ENCODE results near the gene CLCN4.

CLCN4 gene

DNA sequence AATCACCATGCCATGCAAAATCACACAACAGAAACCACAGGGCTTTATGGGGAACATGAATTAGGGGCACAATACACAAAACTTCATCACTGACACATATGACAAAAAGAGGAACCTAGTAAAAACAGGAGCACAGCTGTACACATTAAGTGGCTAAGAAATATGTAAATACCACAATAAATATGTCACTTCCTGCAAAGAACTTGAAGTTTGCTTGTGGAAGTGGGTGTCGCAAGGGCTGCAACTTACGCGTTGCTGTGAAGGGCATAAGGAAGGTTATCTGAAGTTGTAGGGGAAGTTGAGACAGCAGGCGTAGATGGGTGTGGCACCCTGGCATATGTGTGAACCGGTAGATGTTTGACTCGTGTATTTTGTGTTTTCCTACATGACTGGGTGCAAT lies 42.4 kb downstream of the CLCN4 start:
- no peak for DNase-seq

- DNase-seq: no peak
These were observed 46.8 kb downstream of the CLCN4 start for GRCh38 chrX:10203617-10204016.

DNA sequence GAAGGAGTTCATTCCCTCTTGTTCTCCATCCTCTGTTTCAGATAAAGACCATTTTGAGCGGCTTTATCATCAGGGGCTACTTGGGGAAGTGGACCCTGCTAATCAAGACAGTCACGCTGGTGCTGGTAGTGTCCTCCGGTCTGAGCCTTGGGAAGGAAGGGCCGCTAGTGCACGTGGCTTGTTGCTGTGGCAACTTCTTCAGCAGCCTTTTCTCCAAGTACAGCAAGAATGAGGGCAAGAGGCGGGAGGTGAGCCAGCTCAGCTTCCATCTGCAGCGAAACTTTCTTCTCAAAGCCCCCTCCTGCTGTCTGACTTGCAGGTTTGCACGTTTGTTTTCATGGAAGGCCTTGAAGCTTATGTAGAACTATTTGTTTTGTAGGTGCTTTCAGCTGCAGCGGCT lies 49.5 kb downstream of the CLCN4 start:
- DNase-seq: no peak

GRCh38 chrX:10208281-10208856 lies 51.6 kb downstream of the CLCN4 start:
- no peak for DNase-seq

DNA sequence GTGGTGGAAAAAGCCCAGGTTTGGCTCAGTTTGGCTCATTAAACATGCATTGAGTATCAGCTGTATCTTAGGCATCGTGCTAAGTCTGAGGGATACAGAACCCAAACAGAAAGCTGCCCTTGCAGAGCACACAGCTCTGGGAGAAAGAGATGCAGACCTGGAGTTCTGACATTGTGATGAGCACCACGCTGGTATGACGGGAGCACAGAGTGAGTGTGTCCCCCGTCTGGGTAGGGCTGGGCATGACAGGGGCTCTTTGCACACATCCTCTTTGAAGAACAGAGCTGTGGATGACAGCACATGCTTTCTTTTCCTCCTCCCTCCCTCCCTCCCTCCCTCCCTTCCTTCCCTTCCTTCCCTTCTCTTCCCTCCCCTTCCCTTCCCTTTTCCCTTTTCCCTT lies 52.2 kb downstream of the CLCN4 start:
- no peak for DNase-seq

DNA sequence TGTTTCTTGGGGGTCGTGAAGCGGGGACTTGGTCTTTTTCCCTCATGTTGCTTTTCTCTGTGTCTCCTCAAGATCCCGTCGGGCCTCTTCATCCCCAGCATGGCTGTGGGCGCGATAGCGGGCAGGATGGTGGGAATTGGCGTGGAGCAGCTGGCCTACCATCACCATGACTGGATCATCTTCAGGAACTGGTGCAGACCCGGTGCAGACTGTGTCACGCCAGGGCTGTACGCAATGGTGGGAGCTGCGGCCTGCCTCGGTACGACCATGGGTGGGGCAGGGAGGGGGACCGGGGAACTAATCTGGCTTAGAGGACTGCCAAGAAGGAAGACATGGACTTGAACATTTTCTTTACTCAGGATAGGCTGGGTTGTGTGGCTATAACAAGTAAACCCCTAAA lies 55.6 kb downstream of the CLCN4 start:
- DNase-seq: no peak

DNA sequence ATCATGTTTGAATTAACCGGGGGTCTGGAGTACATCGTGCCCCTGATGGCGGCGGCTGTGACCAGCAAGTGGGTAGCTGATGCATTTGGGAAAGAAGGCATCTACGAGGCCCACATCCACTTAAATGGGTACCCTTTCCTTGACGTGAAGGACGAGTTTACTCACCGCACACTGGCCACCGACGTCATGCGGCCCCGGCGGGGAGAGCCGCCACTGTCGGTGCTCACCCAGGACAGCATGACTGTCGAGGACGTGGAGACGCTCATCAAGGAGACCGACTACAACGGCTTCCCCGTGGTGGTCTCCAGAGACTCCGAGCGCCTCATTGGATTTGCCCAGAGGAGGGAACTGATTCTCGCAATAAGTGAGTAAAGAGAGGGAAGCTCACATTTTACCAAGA lies 56.9 kb downstream of the CLCN4 start:
- no peak for DNase-seq

- DNase-seq: no peak
These were observed 59.4 kb downstream of the CLCN4 start for GRCh38 chrX:10216208-10216607.

GRCh38 chrX:10217198-10217597 lies 60.4 kb downstream of the CLCN4 start:
- DNase-seq: no peak

DNA sequence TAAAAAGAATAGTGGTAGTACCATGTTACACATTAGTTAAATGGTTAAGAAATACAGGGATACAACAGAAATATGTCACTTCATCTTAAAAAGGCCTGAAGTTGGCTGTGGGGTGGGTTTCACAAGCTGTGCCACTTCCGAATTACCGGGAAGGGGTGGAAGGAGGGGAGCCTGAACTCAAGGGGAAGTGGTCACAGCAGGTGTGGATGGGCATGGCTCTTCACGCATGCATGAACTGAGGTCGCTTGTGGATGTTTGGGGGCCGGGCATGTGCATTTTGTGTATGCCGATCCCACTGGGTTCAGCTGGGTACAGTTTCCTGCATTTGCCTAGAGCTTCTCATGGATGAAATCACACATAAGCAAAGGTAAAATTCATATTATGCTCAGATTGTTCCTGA lies 64.9 kb downstream of the CLCN4 start:
- no peak for DNase-seq

- no peak for DNase-seq
These were observed 66.5 kb downstream of the CLCN4 start for GRCh38 chrX:10223276-10223675.

- DNase-seq: no peak
These were observed 67.0 kb downstream of the CLCN4 start for GRCh38 chrX:10223781-10224180.

- no peak for DNase-seq
These were observed 73.4 kb downstream of the CLCN4 start for GRCh38 chrX:10230222-10230621.

DNA sequence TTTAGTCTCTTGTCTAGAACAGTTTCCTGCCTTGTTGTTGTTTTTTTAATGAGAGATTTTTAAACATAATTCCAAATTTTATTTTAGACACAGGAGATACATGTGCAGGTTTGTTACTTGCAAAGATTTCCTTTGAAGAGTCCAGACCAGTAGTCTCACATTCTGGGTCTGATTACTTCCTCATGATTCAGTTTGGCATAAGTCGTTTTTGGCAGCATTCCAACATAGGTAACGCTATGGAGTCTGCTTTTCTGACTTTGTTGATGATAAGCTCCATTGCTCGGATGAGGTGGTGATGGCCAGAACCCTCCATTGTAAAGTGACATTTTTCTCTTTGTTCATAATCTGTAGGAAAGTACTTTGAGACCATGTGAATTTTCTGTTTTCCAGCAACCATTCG lies 74.7 kb downstream of the CLCN4 start:
- no peak for DNase-seq

- no peak for DNase-seq
These were observed 76.4 kb downstream of the CLCN4 start for GRCh38 chrX:10233173-10233572.

- no peak for DNase-seq
These were observed 76.9 kb downstream of the CLCN4 start for GRCh38 chrX:10233696-10234095.

GRCh38 chrX:10235851-10236250 lies 79.1 kb downstream of the CLCN4 start:
- DNase-seq: no peak

DNA sequence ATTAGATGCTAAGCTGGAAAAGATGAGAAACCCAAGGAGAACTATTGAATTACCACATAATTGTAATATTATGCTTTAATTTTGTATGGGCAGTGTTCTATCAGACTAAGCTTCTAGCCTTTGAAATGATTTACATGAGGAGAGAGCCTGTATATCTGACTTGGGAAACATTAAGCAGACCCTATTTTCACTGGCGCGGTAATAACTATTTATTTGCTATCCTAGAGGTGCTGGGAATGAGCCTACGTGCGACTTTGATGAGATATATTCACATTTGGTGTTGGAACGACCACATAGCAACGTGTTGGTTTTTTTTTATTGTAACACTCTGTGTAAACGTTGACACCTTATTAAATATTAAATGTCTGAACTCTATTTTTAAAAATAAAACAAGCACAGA lies 80.5 kb downstream of the CLCN4 start:
- DNase-seq: no peak

- no peak for DNase-seq
These were observed 82.9 kb downstream of the CLCN4 start for GRCh38 chrX:10239611-10240064.

GRCh38 chrX:10240918-10241317 lies 84.1 kb downstream of the CLCN4 start:
- DNase-seq: no peak

DNA sequence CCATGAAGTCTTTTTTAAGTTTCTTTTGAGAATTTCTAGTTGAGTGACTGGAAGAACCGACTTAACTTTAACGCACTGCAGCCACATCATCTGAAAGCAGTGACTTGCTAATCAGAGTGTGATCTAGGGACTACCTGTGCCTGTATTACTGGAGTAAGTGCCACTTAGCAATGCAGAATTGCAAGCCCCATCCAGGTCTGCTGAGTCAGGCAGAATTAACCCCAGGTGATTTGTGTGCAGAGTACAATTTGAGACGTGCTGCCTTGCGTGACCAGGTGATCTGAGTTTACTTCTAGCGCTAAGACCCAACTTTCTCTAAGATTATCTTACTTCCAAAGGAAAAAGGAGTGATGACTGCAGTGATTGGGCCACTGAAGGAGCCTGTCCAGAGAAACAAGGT lies 85.3 kb downstream of the CLCN4 start:
- no peak for DNase-seq

GRCh38 chrX:10243106-10243505 lies 86.3 kb downstream of the CLCN4 start:
- no peak for DNase-seq

DNA sequence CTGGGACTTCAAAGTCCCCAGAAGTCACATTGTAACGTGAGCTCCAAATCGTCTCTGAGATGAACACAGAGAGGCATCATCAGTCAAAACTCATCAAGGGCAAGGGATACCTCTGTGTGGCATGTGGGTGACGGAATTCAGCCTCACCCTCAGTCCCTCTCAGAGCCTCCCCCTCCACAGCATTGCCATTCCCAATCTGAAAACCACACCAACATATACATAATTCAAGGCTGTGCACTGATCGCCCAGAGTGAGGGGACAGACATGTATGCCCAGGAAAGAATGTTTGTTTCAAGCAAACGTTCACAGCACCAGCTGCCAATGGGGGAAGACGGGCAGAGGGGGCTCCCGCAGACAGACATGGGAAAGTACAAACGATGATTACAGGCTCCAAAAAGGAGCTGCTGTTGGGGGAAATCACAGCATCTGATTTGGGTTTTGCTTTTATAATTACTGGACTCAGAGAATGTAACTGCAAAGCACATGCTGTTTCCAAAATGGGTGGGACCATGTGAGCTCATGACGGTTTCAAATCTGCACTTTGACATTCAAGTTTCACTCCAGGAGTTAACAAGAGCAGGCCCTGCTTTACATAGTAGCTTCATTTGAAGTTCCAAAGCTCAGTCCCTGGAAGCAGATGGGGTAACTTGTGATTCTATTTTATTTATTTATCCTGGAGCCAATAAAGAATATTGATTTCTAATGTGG lies 88.3 kb downstream of the CLCN4 start:
- DNase-seq: no peak

- no peak for DNase-seq
These were observed 89.1 kb downstream of the CLCN4 start for GRCh38 chrX:10245886-10246285.

DNA sequence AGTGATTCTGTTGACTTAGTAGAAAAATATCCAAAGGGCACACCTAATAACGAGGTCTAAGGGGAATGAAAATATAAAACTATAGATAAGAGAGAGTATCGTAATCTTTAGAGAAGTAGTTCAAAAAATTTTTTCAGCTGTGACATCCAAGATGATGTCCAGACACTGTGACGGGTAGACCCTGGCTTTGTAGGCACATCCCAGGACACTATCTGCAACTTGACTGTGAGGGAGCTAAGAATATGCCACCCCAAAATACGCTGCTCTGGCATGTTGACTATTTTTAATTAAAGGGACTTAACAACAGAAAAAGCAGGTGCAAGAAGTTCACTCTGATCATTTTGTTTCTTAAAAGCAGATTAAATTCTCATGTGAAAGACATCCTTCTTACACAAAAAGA lies 89.5 kb downstream of the CLCN4 start:
- DNase-seq: no peak

Measured in stimulated activated naive CD4-positive, alpha-beta T cell treated with Interleukin-2 at 50 U/mL for 16 hours (primary cell).